K562 (cell line): ENCODE results near the gene SPOUT1. TPM values are rescaled to one million over a fixed set of nuclear protein-coding genes. Genes with fewer than 3 reads are reported as not detected.

Experiments
- CBX1 ChIP-seq: sonication (generic); IDR thresholded peaks from 2 replicates; pipeline ENCODE4 v1.6.1; 2016; ENCODE audit warnings: antibody characterized with exemption, low read depth, mild to moderate bottlenecking
- E2F8 ChIP-seq: fragments of 450-650 bp; IDR thresholded peaks from 2 replicates; pipeline ENCODE4 v1.7.1; 2018; ENCODE audit warnings: mild to moderate bottlenecking, low read depth; ENCODE audit not compliant: partially characterized antibody
- ELK1 ChIP-seq: sonication (generic); formaldehyde crosslinking; IDR thresholded peaks from 2 replicates; pipeline ENCODE4 v1.8.1; 2022; ENCODE audit warnings: missing genetic modification reagents
- GATAD2A ChIP-seq: fragments of 450-650 bp; IDR thresholded peaks from 2 replicates; pipeline ENCODE4 v1.6.1; 2017
- HDAC3 ChIP-seq: fragments of 450-650 bp; IDR thresholded peaks from 2 replicates; pipeline ENCODE4 v1.6.1; 2018; ENCODE audit warnings: borderline replicate concordance, mild to moderate bottlenecking, moderate library complexity; ENCODE audit not compliant: partially characterized antibody
- KLF16 ChIP-seq: IDR thresholded peaks from 2 replicates; pipeline ENCODE4 v1.6.1; 2016; ENCODE audit warnings: antibody characterized with exemption
- NBN ChIP-seq: fragments of 450-650 bp; IDR thresholded peaks from 2 replicates; pipeline ENCODE4 v1.6.1; 2016; ENCODE audit warnings: low read depth, mild to moderate bottlenecking
- NCOA1 ChIP-seq: fragments of 450-650 bp; IDR thresholded peaks from 2 replicates; pipeline ENCODE4 v1.6.1; 2016; ENCODE audit warnings: low read depth
- RBM22 ChIP-seq: fragments of 200-400 bp; formaldehyde crosslinking; IDR thresholded peaks from 2 replicates; pipeline ENCODE4 v1.6.1; 2018; ENCODE audit warnings: low read length, low read depth; ENCODE audit not compliant: poor library complexity, severe bottlenecking
- SMAD1 ChIP-seq: fragments of 150-350 bp; IDR thresholded peaks from 2 replicates; pipeline ENCODE4 v1.6.1; 2014; ENCODE audit warnings: low read length, low read depth; ENCODE audit not compliant: partially characterized antibody
- SMARCE1 ChIP-seq: fragments of 450-650 bp; IDR thresholded peaks from 2 replicates; pipeline ENCODE4 v1.7.1; 2016; ENCODE audit warnings: mild to moderate bottlenecking
- SUPT5H ChIP-seq: fragments of 450-650 bp; IDR thresholded peaks from 2 replicates; pipeline ENCODE4 v1.6.1; 2016
- ZFP91 ChIP-seq: sonication (generic); formaldehyde crosslinking; IDR thresholded peaks from 2 replicates; pipeline ENCODE4 v1.8.0; 2022; ENCODE audit warnings: mild to moderate bottlenecking, missing genetic modification reagents
- ZSCAN29 ChIP-seq: fragments of 450-650 bp; IDR thresholded peaks from 2 replicates; pipeline ENCODE4 v1.6.1; 2017
- polyA plus RNA-seq, 8 experiments: library from polyadenylated mRNA; depleted of rRNA in 4 of 8; stranded (reverse) in 5 of 8; unstranded in 3 of 8; fragments of >200 nt; fragmentation: Nextera tagmentation in 2 of 8; fragmentation: Illumina TruSeq in 1 of 8; extraction: Ambion mirVana in 2 of 8; extraction: Trizol in 1 of 8; gene quantifications; 2 replicates each; pipeline versions ENCODE4 v1.2.1 to v1.2.3, GENCODE V29; 2011 to 2014; ENCODE audit warnings: inconsistent platforms in 1 of 8, missing spikeins in 1 of 8
- total RNA-seq, 7 experiments: library from RNA; depleted of rRNA in 6 of 7; stranded (reverse); fragments of >200 nt in 6 of 7; fragmentation: Illumina TruSeq in 2 of 7; extraction: Trizol in 2 of 7; gene quantifications; 2 replicates each; pipeline versions ENCODE4 v1.2.1 to v1.2.3, GENCODE V29; 2011 to 2021; ENCODE audit warnings: low replicate concordance in 1 of 7
- TF ChIP-seq, protein P1 (sequence below): fragments of 250-450 bp; sonication (Bioruptor Pico); IDR thresholded peaks from 2 replicates; pipeline ENCODE4 v1.6.1; 2021; ENCODE audit warnings: mild to moderate bottlenecking
- TF ChIP-seq, protein P2 (sequence below): fragments of 250-450 bp; sonication (Bioruptor Pico); IDR thresholded peaks from 2 replicates; pipeline ENCODE4 v1.5.1; 2021; ENCODE audit warnings: mild to moderate bottlenecking
- TF ChIP-seq, protein P3 (sequence below): IDR thresholded peaks from 2 replicates; pipeline ENCODE4 v1.6.1; 2011; ENCODE audit warnings: borderline replicate concordance, low read depth, mild to moderate bottlenecking, moderate library complexity, low read length; ENCODE audit not compliant: insufficient read depth, poor library complexity, severe bottlenecking

SPOUT1 gene
- total and polyA plus RNA-seq, 9 of the 15 experiments (the other 6 are each of a cell fraction or from before 2014, with no cell fraction given): 10.6 to 121 (median 37.4) TPM

DNA sequence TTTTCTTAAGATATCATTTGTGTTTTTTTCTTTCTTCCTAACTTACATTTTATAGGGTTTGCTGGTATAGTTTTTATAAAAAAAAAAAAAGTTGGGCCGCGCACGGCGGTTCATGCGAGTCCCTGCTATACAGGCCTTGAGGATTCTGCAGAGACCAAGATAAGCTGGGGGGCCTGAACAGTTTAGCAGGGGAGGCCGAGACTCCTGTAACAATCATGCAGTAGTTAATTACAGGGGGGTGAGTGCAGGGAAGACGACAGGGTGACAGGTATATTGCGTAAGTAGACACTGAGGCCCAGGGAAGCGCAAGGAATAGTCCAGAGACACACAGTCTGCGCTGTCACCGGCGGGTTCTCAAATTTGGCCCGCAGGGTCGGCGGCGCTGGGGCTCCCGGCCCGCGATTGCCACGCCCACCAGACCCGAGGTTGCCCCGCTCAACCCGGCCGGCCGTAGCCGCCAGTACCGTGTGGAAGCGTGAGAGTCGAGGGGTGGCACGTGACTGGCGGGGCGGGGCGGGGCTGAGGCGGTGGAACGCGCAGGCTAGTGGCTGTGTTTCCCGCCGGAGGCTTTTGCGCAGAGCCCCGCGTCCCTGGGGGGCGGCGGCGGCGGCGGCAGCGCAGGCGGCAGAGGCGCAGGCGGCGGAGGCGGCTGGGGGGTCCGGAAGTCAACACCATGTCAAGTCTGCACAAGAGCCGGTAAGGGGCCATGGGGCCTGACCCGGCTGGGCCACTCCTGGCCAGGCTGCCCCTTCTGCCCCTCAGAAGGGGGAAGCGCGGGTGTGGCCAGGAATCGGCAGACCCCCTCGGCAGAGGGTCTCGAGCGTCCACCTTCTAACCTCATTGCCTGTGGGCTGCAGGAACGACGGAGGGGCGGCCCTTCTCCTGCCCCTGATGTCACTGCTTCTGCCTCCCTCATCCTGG lies 42.7 kb downstream of the SPOUT1 start, which contains the start of gene TBC1D13 (continued):
- TF ChIP-seq, protein P1, sequence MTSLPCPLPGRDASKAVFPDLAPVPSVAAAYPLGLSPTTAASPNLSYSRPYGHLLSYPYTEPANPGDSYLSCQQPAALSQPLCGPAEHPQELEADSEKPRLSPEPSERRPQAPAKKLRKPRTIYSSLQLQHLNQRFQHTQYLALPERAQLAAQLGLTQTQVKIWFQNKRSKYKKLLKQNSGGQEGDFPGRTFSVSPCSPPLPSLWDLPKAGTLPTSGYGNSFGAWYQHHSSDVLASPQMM (CRISPR knock-in tag): no peak
- TF ChIP-seq RBM22 (peak; percentile 52), SMARCE1 (peak; percentile 37; the same call in 1 of the 2 replicates), SMAD1 (no peak), E2F8 (peak; percentile 62), HDAC3 (no peak), NCOA1 (peak; percentile 92), KLF16 (no peak), ZFP91 (CRISPR knock-in tag) (peak; percentile 67; the same call in 1 of the 2 replicates), CBX1 (peak; percentile 91; the same call in 1 of the 2 replicates), SUPT5H (peak; percentile 63; the same call in 1 of the 2 replicates), ZSCAN29 (no peak), NBN (peak; percentile 76), GATAD2A (peak; percentile 77; the same call in 1 of the 2 replicates), ELK1 (no peak)
- TF ChIP-seq, protein P2, sequence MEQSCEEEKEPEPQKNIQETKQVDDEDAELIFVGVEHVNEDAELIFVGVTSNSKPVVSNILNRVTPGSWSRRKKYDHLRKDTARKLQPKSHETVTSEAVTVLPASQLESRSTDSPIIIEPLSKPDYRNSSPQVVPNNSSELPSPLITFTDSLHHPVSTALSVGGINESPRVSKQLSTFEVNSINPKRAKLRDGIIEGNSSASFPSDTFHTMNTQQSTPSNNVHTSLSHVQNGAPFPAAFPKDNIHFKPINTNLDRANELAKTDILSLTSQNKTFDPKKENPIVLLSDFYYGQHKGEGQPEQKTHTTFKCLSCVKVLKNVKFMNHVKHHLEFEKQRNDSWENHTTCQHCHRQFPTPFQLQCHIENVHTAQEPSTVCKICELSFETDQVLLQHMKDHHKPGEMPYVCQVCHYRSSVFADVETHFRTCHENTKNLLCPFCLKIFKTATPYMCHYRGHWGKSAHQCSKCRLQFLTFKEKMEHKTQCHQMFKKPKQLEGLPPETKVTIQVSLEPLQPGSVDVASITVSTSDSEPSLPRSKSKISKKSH (CRISPR knock-in tag): no peak
- TF ChIP-seq, protein P3, sequence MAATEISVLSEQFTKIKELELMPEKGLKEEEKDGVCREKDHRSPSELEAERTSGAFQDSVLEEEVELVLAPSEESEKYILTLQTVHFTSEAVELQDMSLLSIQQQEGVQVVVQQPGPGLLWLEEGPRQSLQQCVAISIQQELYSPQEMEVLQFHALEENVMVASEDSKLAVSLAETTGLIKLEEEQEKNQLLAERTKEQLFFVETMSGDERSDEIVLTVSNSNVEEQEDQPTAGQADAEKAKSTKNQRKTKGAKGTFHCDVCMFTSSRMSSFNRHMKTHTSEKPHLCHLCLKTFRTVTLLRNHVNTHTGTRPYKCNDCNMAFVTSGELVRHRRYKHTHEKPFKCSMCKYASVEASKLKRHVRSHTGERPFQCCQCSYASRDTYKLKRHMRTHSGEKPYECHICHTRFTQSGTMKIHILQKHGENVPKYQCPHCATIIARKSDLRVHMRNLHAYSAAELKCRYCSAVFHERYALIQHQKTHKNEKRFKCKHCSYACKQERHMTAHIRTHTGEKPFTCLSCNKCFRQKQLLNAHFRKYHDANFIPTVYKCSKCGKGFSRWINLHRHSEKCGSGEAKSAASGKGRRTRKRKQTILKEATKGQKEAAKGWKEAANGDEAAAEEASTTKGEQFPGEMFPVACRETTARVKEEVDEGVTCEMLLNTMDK: peak; percentile 5
